Gastrocnemius medialis (tissue), 4 donors: ENCODE results near the gene LDLRAD4.

Experiments
- CTCF ChIP-seq, 5 experiments: fragments of 450-650 bp in 3 of 5; fragments of 200-600 bp in 2 of 5; sonication (generic) in 2 of 5; IDR thresholded peaks in 4 of 5; conservative IDR thresholded peaks in 1 of 5; 1 replicate in 4 of 5; 2 replicates in 1 of 5; pipeline ENCODE4 v1.5.1; 2016 to 2019; ENCODE audit warnings: antibody characterized with exemption in 5 of 5, mild to moderate bottlenecking in 3 of 5, moderate library complexity in 3 of 5
- POLR2A ChIP-seq, 2 donors: fragments of 450-650 bp; IDR thresholded peaks; one replicate each; pipeline ENCODE4 v1.6.1; 2017; ENCODE audit warnings: antibody characterized with exemption in 2 of 2, mild to moderate bottlenecking in 2 of 2, moderate library complexity in 2 of 2

GRCh38 chr18:13271302-13271911 lies 52.8 kb downstream of the LDLRAD4 start:
- no peak for TF ChIP-seq CTCF (IDR thresholded peaks at IDR 0.05 in 4 of 5, conservative IDR thresholded peaks at IDR 0.05 in 1 of 5)
- TF ChIP-seq POLR2A (IDR thresholded peaks at IDR 0.05): no peak
